ENCODE results near the gene CD274.

CD274 gene

GRCh38 chr9:5500441-5501235, 50.3 kb downstream of the CD274 start:
- no peak for DNase-seq

- no peak for DNase-seq
Observed at GRCh38 chr9:5502553-5502952, 52.2 kb downstream of the CD274 start.

GRCh38 chr9:5509573-5509972, 59.2 kb downstream of the CD274 start:
- DNase-seq = no peak

- DNase-seq = peak; percentile 64 to 74
Observed at GRCh38 chr9:5510360-5510931, 60.1 kb downstream of the CD274 start, which contains the start of gene PDCD1LG2. Gene PDCD1LG2, plus strand, starts transcription at chr9:5510531. Its CDS starts 12,016 bp downstream, at chr9:5522547.

- DNase-seq = no peak
Observed at GRCh38 chr9:5510989-5511388, 60.6 kb downstream of the CD274 start.

- no peak for DNase-seq
Observed at GRCh38 chr9:5511476-5511875, 61.1 kb downstream of the CD274 start.

- no peak for DNase-seq
Observed at GRCh38 chr9:5511935-5512580, 61.7 kb downstream of the CD274 start.

GRCh38 chr9:5512658-5513452, 62.5 kb downstream of the CD274 start:
- DNase-seq = no peak

GRCh38 chr9:5513966-5514616, 63.7 kb downstream of the CD274 start:
- DNase-seq = no peak

- DNase-seq = no peak
Observed at GRCh38 chr9:5514617-5515260, 64.4 kb downstream of the CD274 start.

- DNase-seq = no peak
Observed at GRCh38 chr9:5515261-5515650, 64.9 kb downstream of the CD274 start.

GRCh38 chr9:5516453-5517220, 66.3 kb downstream of the CD274 start:
- DNase-seq = no peak

- no peak for DNase-seq
Observed at GRCh38 chr9:5518171-5518936, 68.0 kb downstream of the CD274 start.

- DNase-seq = peak in 1 of 2 donors; percentile 57
Observed at GRCh38 chr9:5518937-5519319, 68.6 kb downstream of the CD274 start.
